HG02938 (cell line): Measurements from ENCODE around the gene VPS35.
"Not testable (repeated sequence)": the region's sequence is repeated elsewhere in the genome, so short reads cannot be mapped to it uniquely, and the experiment has no call there.

Experiments used
- ATAC-seq: cut with Tn5 transposase; IDR thresholded peaks from one replicate; pipeline ENCODE4 v1.9.1; 2021; ENCODE audit warnings: mild to moderate bottlenecking, moderate library complexity; ENCODE audit not compliant: unreplicated experiment

The VPS35 gene

GRCh38 chr16:46713634-46714033, 24.7 kb upstream of the VPS35 start:
- ATAC-seq: no peak

- no peak for ATAC-seq
Observed at GRCh38 chr16:46712911-46713310, 23.9 kb upstream of the VPS35 start.

GRCh38 chr16:46711106-46712058, 22.4 kb upstream of the VPS35 start:
- ATAC-seq: no peak

GRCh38 chr16:46709469-46710005, 20.6 kb upstream of the VPS35 start:
- no peak for ATAC-seq

GRCh38 chr16:46706642-46707041, 17.7 kb upstream of the VPS35 start:
- ATAC-seq: no peak

GRCh38 chr16:46702030-46702429, 13.1 kb upstream of the VPS35 start:
- ATAC-seq: no peak

- no peak for ATAC-seq
Observed at GRCh38 chr16:46701615-46702014, 12.6 kb upstream of the VPS35 start.

- no peak for ATAC-seq
Observed at GRCh38 chr16:46700048-46700447, 11.1 kb upstream of the VPS35 start.

GRCh38 chr16:46696957-46697356, 8.0 kb upstream of the VPS35 start:
- no peak for ATAC-seq

GRCh38 chr16:46695937-46696336, 7.0 kb upstream of the VPS35 start:
- no peak for ATAC-seq

GRCh38 chr16:46693598-46693997, 4.6 kb upstream of the VPS35 start:
- ATAC-seq: no peak

- ATAC-seq: no peak
Observed at GRCh38 chr16:46691726-46692125, 2.7 kb upstream of the VPS35 start.

- no peak for ATAC-seq
Observed at GRCh38 chr16:46690281-46691178, 1.6 kb upstream of the VPS35 start.

GRCh38 chr16:46689365-46690280, 645 bp upstream of the VPS35 start, which contains the start of gene ORC6:
Gene ORC6 (plus strand): TSS chr16:46689659. CDS start chr16:46689706, 47 bp downstream.
- ATAC-seq: peak; percentile 71

GRCh38 chr16:46688101-46688653, 801 bp downstream of the VPS35 start:
- no peak for ATAC-seq

- no peak for ATAC-seq
Observed at GRCh38 chr16:46687486-46687885, 1.5 kb downstream of the VPS35 start.

GRCh38 chr16:46686815-46687473, 2.0 kb downstream of the VPS35 start:
- ATAC-seq: no peak

- ATAC-seq: not testable (repeated sequence)
Observed at GRCh38 chr16:46681867-46682266, 7.1 kb downstream of the VPS35 start.

GRCh38 chr16:46677943-46678342, 11.0 kb downstream of the VPS35 start:
- ATAC-seq: not testable (repeated sequence)
